IMR-90 (cell line): ENCODE measurements around the gene LMOD1. TPM values are rescaled to one million over a fixed set of nuclear protein-coding genes. Genes with fewer than 3 reads are reported as not detected.
A peak's percentile ranks its signal among the peaks of the same experiment; 100 is the strongest.

ENCODE experiments used
- ATAC-seq: fragments of 200-7000 bp; cut with Tn5 transposase; 2 replicates; pipeline ENCODE4 v1.9.1; 2020; ENCODE audit warnings: low read depth, mild to moderate bottlenecking, moderate library complexity
- BruUV-seq: library from RNA; stranded (reverse); fragments of 400-500 nt; replicated peaks from 2 replicates; lab custom pipeline; 2021; lab: Mats Ljungman, UMichigan
- CTCF ChIA-PET: fragments of 300-600 bp; formaldehyde crosslinking; extraction: SDS; loops from one replicate; lab custom pipeline; 2021; ENCODE audit warnings: antibody characterized with exemption; lab: Yijun Ruan, JAX
- POLR2A ChIA-PET: fragments of 300-600 bp; sonication (Branson Sonifier 250); formaldehyde crosslinking; loops from one replicate; lab custom pipeline; 2022; ENCODE audit warnings: antibody characterized with exemption; ENCODE audit not compliant: unreplicated experiment; lab: Charles Lee
- DNase-seq: peaks from one replicate; pipeline ENCODE4 v3.0.0; 2013
- H2AFZ ChIP-seq: replicated peaks from 2 replicates; pipeline ENCODE3; 2013; ENCODE audit warnings: low read length, mild to moderate bottlenecking; ENCODE audit not compliant: poor library complexity
- H2AK5ac ChIP-seq: 2 replicates; pipeline ENCODE4 v1.6.1; 2013; ENCODE audit warnings: low read depth, low read length, inconsistent platforms
- H2AK9ac ChIP-seq: replicated peaks from 2 replicates; pipeline ENCODE3; 2013; ENCODE audit warnings: mild to moderate bottlenecking, low read depth, low read length, moderate library complexity; ENCODE audit not compliant: poor library complexity
- H2BK120ac ChIP-seq: 2 replicates; pipeline ENCODE4 v1.6.1; 2013; ENCODE audit warnings: low read depth, low read length, inconsistent platforms
- H2BK15ac ChIP-seq: 3 replicates; pipeline ENCODE4 v1.6.1; 2013; ENCODE audit warnings: low read depth, low read length, inconsistent platforms
- H2BK20ac ChIP-seq: 2 replicates; pipeline ENCODE4 v1.6.1; 2013; ENCODE audit warnings: low read depth, mild to moderate bottlenecking, inconsistent platforms, low read length, moderate library complexity
- H2BK5ac ChIP-seq: 2 replicates; pipeline ENCODE4 v1.6.1; 2013; ENCODE audit warnings: mild to moderate bottlenecking, low read depth, low read length, inconsistent platforms; ENCODE audit not compliant: poor library complexity, severe bottlenecking
- H3K14ac ChIP-seq: replicated peaks from 2 replicates; pipeline ENCODE4 v1.6.1; 2013; ENCODE audit warnings: low read depth, low read length, inconsistent platforms
- H3K18ac ChIP-seq: 2 replicates; pipeline ENCODE4 v1.6.1; 2013; ENCODE audit warnings: low read depth, low read length, control low read depth
- H3K23ac ChIP-seq: 2 replicates; pipeline ENCODE4 v1.6.1; 2013; ENCODE audit warnings: low read depth, low read length, inconsistent platforms
- H3K27ac ChIP-seq: 2 replicates; pipeline ENCODE4 v1.5.1; 2013; ENCODE audit warnings: mild to moderate bottlenecking, control low read depth, low read length; ENCODE audit not compliant: insufficient read depth
- H3K27me3 ChIP-seq: 2 replicates; pipeline ENCODE4 v1.6.1; 2013; ENCODE audit warnings: low read length; ENCODE audit not compliant: control insufficient read depth, insufficient read depth
- H3K36me3 ChIP-seq: 2 replicates; pipeline ENCODE4 v1.6.1; 2013; ENCODE audit warnings: low read length, mixed read lengths; ENCODE audit not compliant: control insufficient read depth, insufficient read depth
- H3K4ac ChIP-seq: 2 replicates; pipeline ENCODE4 v1.6.1; 2013; ENCODE audit warnings: low read depth, low read length, inconsistent platforms
- H3K4me1 ChIP-seq: 2 replicates; pipeline ENCODE4 v1.6.1; 2013; ENCODE audit warnings: low read length, mixed read lengths; ENCODE audit not compliant: control insufficient read depth, insufficient read depth
- H3K4me2 ChIP-seq: 2 replicates; pipeline ENCODE4 v1.6.1; 2013; ENCODE audit warnings: low read depth, mild to moderate bottlenecking, control low read depth, low read length, moderate library complexity
- H3K4me3 ChIP-seq: 2 replicates; pipeline ENCODE4 v1.5.1; 2013; ENCODE audit warnings: low read depth, mild to moderate bottlenecking, control low read depth, low read length, moderate library complexity; ENCODE audit not compliant: insufficient read depth
- H3K56ac ChIP-seq: 2 replicates; pipeline ENCODE4 v1.6.1; 2013; ENCODE audit warnings: low read length, inconsistent platforms; ENCODE audit not compliant: insufficient read depth; ENCODE audit errors: extremely low read depth
- H3K79me1 ChIP-seq, 2 experiments: 2 replicates each; pipeline ENCODE4 v1.6.1; 2013; ENCODE audit warnings: low read length in 2 of 2, inconsistent platforms in 1 of 2, low read depth in 1 of 2
- H3K9ac ChIP-seq: 2 replicates; pipeline ENCODE4 v1.6.1; 2013; ENCODE audit warnings: low read depth, low read length, control low read depth
- H3K9me1 ChIP-seq: 2 replicates; pipeline ENCODE4 v1.6.1; 2013; ENCODE audit warnings: low read length, inconsistent platforms; ENCODE audit not compliant: insufficient read depth
- H3K9me3 ChIP-seq: 2 replicates; pipeline ENCODE4 v1.6.1; 2013; ENCODE audit warnings: low read length; ENCODE audit not compliant: control insufficient read depth, insufficient read depth
- H4K20me1 ChIP-seq: 2 replicates; pipeline ENCODE4 v1.6.1; 2013; ENCODE audit warnings: low read length, inconsistent platforms; ENCODE audit not compliant: insufficient read depth
- H4K5ac ChIP-seq: 2 replicates; pipeline ENCODE4 v1.6.1; 2013; ENCODE audit warnings: mild to moderate bottlenecking, low read depth, low read length, control low read depth
- H4K8ac ChIP-seq, 2 experiments: 2 replicates each; pipeline ENCODE4 v1.6.1; 2013; ENCODE audit warnings: low read depth in 2 of 2, low read length in 2 of 2, control low read depth in 1 of 2, inconsistent platforms in 1 of 2
- H4K91ac ChIP-seq: 2 replicates; pipeline ENCODE4 v1.6.1; 2013; ENCODE audit warnings: low read depth, low read length, inconsistent platforms; ENCODE audit not compliant: insufficient read depth
- BHLHE40 ChIP-seq: fragments of 150-350 bp; IDR thresholded peaks from 2 replicates; pipeline ENCODE4 v1.6.1; 2016; ENCODE audit warnings: mild to moderate bottlenecking, low read depth, low read length
- MAFK ChIP-seq: IDR thresholded peaks from 2 replicates; pipeline ENCODE4 v1.6.1; 2012; ENCODE audit warnings: low read depth, low read length, improper control_type of control experiment
- MXI1 ChIP-seq: IDR thresholded peaks from 2 replicates; pipeline ENCODE4 v1.6.1; 2012; ENCODE audit warnings: low read depth, mild to moderate bottlenecking, low read length, moderate library complexity, borderline replicate concordance
- NFE2L2 ChIP-seq: fragments of 150-350 bp; IDR thresholded peaks from 2 replicates; pipeline ENCODE4 v1.6.1; 2016; ENCODE audit warnings: low read depth, mild to moderate bottlenecking, low read length
- WGBS, 2 experiments: methylation state at CpG; one replicate each; pipeline versions ENCODE4 v1.1.5 to v1.1.7; 2013; ENCODE audit warnings: missing lambda C conversion rate in 2 of 2; ENCODE audit not compliant: insufficient read length in 1 of 2; ENCODE audit errors: extremely low coverage in 2 of 2; 5-methylcytosine and 5-hydroxymethylcytosine counted together
- dilution Hi-C: fragments of 300-500 bp; cut with HindIII; formaldehyde crosslinking; loops from one replicate; pipeline ENCODE4 v1.14.3; 2018; ENCODE audit warnings: low sequenced_read_pairs; ENCODE audit not compliant: unreplicated experiment
- in situ Hi-C: fragments of 300-500 bp; cut with MboI; formaldehyde crosslinking; loops from 3 replicates; pipeline ENCODE4 v1.14.3; 2019; ENCODE audit warnings: low sequenced_read_pairs, inconsistent platforms, mixed read lengths
- intact Hi-C: fragments of 100-400 bp; cut with micrococcal nuclease; formaldehyde crosslinking; loops from 2 replicates; pipeline ENCODE4 v1.10.0; 2022
- polyA plus RNA-seq, 3 experiments: library from polyadenylated mRNA; depleted of rRNA; stranded (reverse); fragments of >200 nt; gene quantifications; 2 replicates each; pipeline ENCODE4 v1.2.3, GENCODE V29; 2012; ENCODE audit warnings: low replicate concordance in 1 of 3
- total RNA-seq: library from RNA; depleted of rRNA; stranded (reverse); fragments of >200 nt; gene quantifications from 2 replicates; pipeline ENCODE4 v1.2.3, GENCODE V29; 2012

The LMOD1 gene
- total and polyA plus RNA-seq, 2 of the 4 experiments (the other 2 are of a cell fraction), result 51.7 to 53.2 TPM

GRCh38 chr1:201937624-201938213 is 8.6 kb downstream of the LMOD1 start:
- dilution Hi-C loops, result no loop called here
- Histone ChIP-seq H3K4me1 (peaks cover 35% of the 10 kb centered on the region), H3K4me2 (peak overlapping the region; percentile 8; the same call in 1 of the 2 replicates), H3K4me3 (no peak overlapping the region), H4K8ac (peak overlapping the region in 1 of 2 experiments; percentile 81; a peak in 2 of 4 replicates), H2BK5ac (peak overlapping the region; percentile 94), H3K56ac (no peak overlapping the region), H2AK5ac (peak overlapping the region; percentile 46; the same call in 1 of the 2 replicates), H3K4ac (peak overlapping the region; percentile 67), H3K9me3 (no peaks in the 10 kb centered on the region; the same call in 1 of the 2 replicates), H3K79me1 (peaks cover 22 to 68% of the 10 kb centered on the region in 2 experiments), H4K91ac (peak overlapping the region; percentile 64; the same call in 1 of the 2 replicates), H2BK15ac (0 out of 3 replicates have a peak overlapping the region, but pooled peaks have one; percentile 37), H3K18ac (peak overlapping the region; percentile 88; the same call in 1 of the 2 replicates), H4K5ac (peak overlapping the region; percentile 62; the same call in 1 of the 2 replicates), H3K27me3 (no peaks in the 10 kb centered on the region), H2AFZ (no peak overlapping the region), H2BK20ac (peak overlapping the region; percentile 42; the same call in 1 of the 2 replicates), H3K23ac (peak overlapping the region; percentile 25; the same call in 1 of the 2 replicates), H3K27ac (peak overlapping the region; percentile 76), H3K9me1 (peaks cover 34% of the 10 kb centered on the region), H4K20me1 (peaks cover 6% of the 10 kb centered on the region), H3K14ac (peak overlapping the region; percentile 57), H3K9ac (no peak overlapping the region), H3K36me3 (0 out of 2 replicates have a peak, but pooled peaks cover 2% of the 10 kb centered on the region), H2BK120ac (peak overlapping the region; percentile 57), H2AK9ac (no peak overlapping the region)
- WGBS, 2 experiments, result no CpG with 5 or more reads among the region's 5 CpGs
- ATAC-seq, result peak; percentile 83
- DNase-seq, result peak; percentile 93
- intact Hi-C loops, result no loop called here
- POLR2A ChIA-PET, result interaction anchor here (0.6 kb wide), 1 partner anchor 9 kb away, joined by 4 read pairs; the partner anchor contains the start of gene LMOD1
- no TSS peak for BruUV-seq
- TF ChIP-seq MXI1 (no peak), MAFK (peak; percentile 11; the same call in 1 of the 2 replicates), BHLHE40 (no peak), NFE2L2 (peak; percentile 11; the same call in 1 of the 2 replicates)
- in situ Hi-C loops, result no loop called here
- CTCF ChIA-PET, result interaction anchor here (2.3 kb wide), 1 partner anchor 42 kb away, joined by 5 read pairs; no protein-coding TSS in a partner anchor
